ENCODE measurements around the gene TMEM125. TPM values are rescaled to one million over a fixed set of nuclear protein-coding genes. Genes with fewer than 3 reads are reported as not detected.

The TMEM125 gene
- total RNA-seq, 4 donors from 2014 or later, result 0.24 to 1.0 TPM; not detected in 2

DNA sequence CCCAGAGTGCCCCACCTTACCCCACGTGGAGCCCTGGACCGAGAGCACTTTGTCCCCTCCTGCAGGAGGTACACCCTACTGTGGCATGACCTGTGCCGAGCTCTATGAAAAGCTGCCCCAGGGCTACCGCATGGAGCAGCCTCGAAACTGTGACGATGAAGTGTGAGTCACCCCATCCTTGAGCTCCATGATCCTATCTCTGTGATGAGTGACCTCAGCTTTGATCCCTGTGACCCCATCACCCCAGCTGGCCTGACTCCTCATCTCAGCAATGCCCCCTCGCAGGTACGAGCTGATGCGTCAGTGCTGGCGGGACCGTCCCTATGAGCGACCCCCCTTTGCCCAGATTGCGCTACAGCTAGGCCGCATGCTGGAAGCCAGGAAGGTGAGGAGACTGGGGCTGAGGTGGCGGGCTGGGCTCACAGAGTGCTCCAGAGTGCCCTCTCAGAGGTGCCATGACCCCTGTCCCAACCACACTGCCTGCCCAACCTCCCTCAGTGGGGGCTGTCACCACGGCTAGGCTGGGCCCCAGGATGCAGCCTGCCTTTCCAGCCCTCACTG lies 51.6 kb downstream of the TMEM125 start:
- ATAC-seq (ENCODE audit: low FRiP score) (no peak), DNase-seq (ENCODE audit: low spot score) (no peak)
- TF ChIP-seq, protein P1, sequence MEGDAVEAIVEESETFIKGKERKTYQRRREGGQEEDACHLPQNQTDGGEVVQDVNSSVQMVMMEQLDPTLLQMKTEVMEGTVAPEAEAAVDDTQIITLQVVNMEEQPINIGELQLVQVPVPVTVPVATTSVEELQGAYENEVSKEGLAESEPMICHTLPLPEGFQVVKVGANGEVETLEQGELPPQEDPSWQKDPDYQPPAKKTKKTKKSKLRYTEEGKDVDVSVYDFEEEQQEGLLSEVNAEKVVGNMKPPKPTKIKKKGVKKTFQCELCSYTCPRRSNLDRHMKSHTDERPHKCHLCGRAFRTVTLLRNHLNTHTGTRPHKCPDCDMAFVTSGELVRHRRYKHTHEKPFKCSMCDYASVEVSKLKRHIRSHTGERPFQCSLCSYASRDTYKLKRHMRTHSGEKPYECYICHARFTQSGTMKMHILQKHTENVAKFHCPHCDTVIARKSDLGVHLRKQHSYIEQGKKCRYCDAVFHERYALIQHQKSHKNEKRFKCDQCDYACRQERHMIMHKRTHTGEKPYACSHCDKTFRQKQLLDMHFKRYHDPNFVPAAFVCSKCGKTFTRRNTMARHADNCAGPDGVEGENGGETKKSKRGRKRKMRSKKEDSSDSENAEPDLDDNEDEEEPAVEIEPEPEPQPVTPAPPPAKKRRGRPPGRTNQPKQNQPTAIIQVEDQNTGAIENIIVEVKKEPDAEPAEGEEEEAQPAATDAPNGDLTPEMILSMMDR (IDR thresholded peaks at IDR 0.05), result no peak

DNA sequence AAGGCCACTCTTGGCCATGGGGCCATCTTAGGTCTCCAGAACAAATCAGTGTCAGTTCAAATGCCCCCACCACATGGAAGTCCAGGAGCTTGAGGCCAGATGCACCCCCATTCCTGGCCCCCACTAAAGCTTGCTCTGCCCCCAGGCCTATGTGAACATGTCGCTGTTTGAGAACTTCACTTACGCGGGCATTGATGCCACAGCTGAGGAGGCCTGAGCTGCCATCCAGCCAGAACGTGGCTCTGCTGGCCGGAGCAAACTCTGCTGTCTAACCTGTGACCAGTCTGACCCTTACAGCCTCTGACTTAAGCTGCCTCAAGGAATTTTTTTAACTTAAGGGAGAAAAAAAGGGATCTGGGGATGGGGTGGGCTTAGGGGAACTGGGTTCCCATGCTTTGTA lies 52.7 kb downstream of the TMEM125 start:
- DNase-seq (ENCODE audit: low spot score), result no peak

More for the DNA sequence above, 52.7 kb downstream of the TMEM125 start:
- ATAC-seq (ENCODE audit: low FRiP score), result no peak
- TF ChIP-seq, protein P1 (IDR thresholded peaks at IDR 0.05), result no peak

Other genes with a start within 250 kb of the TMEM125 start
- gene EBNA1BP2, start 97.7 kb upstream of the TMEM125 start, total RNA-seq, result 100 to 1,000 TPM in 1 of 4 donors, 10 to 100 TPM in 3; 41.5 to 110 (median 49.9) TPM
- under 1 TPM in 2 of 4 donors, not detected in 2; 0.12 to 0.46 TPM for gene CFAP57, start 97.7 kb upstream of the TMEM125 start, total RNA-seq
- not detected for gene C1orf210, start 15.6 kb downstream of the TMEM125 start, total RNA-seq
- gene TIE1, start 31.0 kb downstream of the TMEM125 start, total RNA-seq, result 100 to 1,000 TPM in 1 of 4 donors, 10 to 100 TPM in 3; 15.2 to 156 (median 44.6) TPM
- under 1 TPM in 2 of 4 donors, not detected in 2; 0.36 to 0.44 TPM for gene MPL, start 67.8 kb downstream of the TMEM125 start, total RNA-seq
- gene CDC20, start 89.0 kb downstream of the TMEM125 start, total RNA-seq, result 1 to 10 TPM in 2 of 4 donors, under 1 TPM in 2; 0.38 to 3.0 (median 1.6) TPM
- 100 to 1,000 TPM in 1 of 4 donors, 10 to 100 TPM in 3; 56.4 to 124 (median 78.2) TPM for gene ELOVL1, start 98.0 kb downstream of the TMEM125 start, total RNA-seq
- 10 to 100 TPM; 26.3 to 51.4 (median 37.1) TPM for gene MED8, start 119.8 kb downstream of the TMEM125 start, total RNA-seq
- 10 to 100 TPM; 26.4 to 61.9 (median 36.7) TPM for gene SZT2, start 119.9 kb downstream of the TMEM125 start, total RNA-seq
- 10 to 100 TPM; 39.5 to 59.0 (median 53.2) TPM for gene HYI, start 183.9 kb downstream of the TMEM125 start, total RNA-seq

Measured in omental fat pad (tissue), 4 donors.